IPS DF 19.7 (cell line): ENCODE data around the gene MESD.

Experiments used
- DNase-seq: peaks from one replicate; pipeline ENCODE4 v3.0.0-alpha.2; 2013; ENCODE audit warnings: low read depth, low spot score

The MESD gene

GRCh38 chr15:81015621-81016488 lies 26.2 kb upstream of the MESD start:
- DNase-seq: no peak

- DNase-seq: no peak
Observed at GRCh38 chr15:81014446-81015093, 25.0 kb upstream of the MESD start.

GRCh38 chr15:81013396-81013929 lies 23.8 kb upstream of the MESD start:
- DNase-seq: no peak

GRCh38 chr15:81012588-81012987 lies 23.0 kb upstream of the MESD start:
- no peak for DNase-seq

- DNase-seq: no peak
Observed at GRCh38 chr15:81011593-81011992, 22.0 kb upstream of the MESD start.

GRCh38 chr15:81010086-81010485 lies 20.5 kb upstream of the MESD start:
- DNase-seq: no peak

GRCh38 chr15:81008312-81008711 lies 18.7 kb upstream of the MESD start:
- no peak for DNase-seq

GRCh38 chr15:81007428-81008064 lies 17.9 kb upstream of the MESD start:
- no peak for DNase-seq

GRCh38 chr15:81006124-81006523 lies 16.5 kb upstream of the MESD start:
- no peak for DNase-seq

- no peak for DNase-seq
Observed at GRCh38 chr15:81003097-81003350, 13.4 kb upstream of the MESD start.

- DNase-seq: no peak
Observed at GRCh38 chr15:81002331-81003096, 12.9 kb upstream of the MESD start.

GRCh38 chr15:81002009-81002330 lies 12.4 kb upstream of the MESD start:
- no peak for DNase-seq

GRCh38 chr15:81001152-81002008 lies 11.8 kb upstream of the MESD start:
- DNase-seq: no peak

GRCh38 chr15:81000624-81001151 lies 11.1 kb upstream of the MESD start, which contains the start of gene TLNRD1:
Gene TLNRD1, plus strand, starts transcription at chr15:81000923. Its CDS starts 1,349 bp downstream, at chr15:81002272.
- DNase-seq: no peak

- no peak for DNase-seq
Observed at GRCh38 chr15:81000144-81000623, 10.6 kb upstream of the MESD start.

GRCh38 chr15:80999623-81000036 lies 10.0 kb upstream of the MESD start:
- no peak for DNase-seq

GRCh38 chr15:80998251-80998650 lies 8.6 kb upstream of the MESD start:
- DNase-seq: no peak

GRCh38 chr15:80997692-80998091 lies 8.1 kb upstream of the MESD start:
- no peak for DNase-seq

- DNase-seq: no peak
Observed at GRCh38 chr15:80996247-80996646, 6.6 kb upstream of the MESD start.

- DNase-seq: no peak
Observed at GRCh38 chr15:80992441-80992840, 2.8 kb upstream of the MESD start.

- no peak for DNase-seq
Observed at GRCh38 chr15:80992006-80992405, 2.4 kb upstream of the MESD start.
